ENCODE measurements around the gene VAV1.

VAV1 gene

DNA sequence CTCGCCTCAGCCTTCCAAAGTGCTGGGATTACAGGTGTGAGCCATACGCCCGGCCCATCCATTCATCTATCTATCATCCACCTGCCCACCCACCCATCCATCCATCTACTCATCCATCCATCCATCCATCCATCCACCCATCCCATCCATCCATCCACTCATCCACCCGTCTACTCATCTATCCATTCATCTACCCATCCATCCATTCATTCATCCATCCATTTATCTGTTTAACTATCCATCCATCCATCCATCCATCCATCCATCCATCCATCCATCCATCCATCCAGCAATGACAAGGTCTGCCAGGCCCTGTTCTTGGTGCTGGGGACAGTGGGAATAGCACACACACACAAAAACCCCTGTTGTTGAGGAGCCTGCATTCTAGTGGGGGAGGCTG lies 4.5 kb downstream of the VAV1 start:
- Histone ChIP-seq H3K9ac (ENCODE audit: low read length) (no peak overlapping the region), H3K27me3 (ENCODE audit: control insufficient read depth in 1 of 2, insufficient read depth in 1 of 2, low read length in 2 of 2) (peaks cover 3 to 4% of the 10 kb centered on the region in 2 experiments), H2BK5ac (ENCODE audit: low read depth, low read length, poor library complexity, severe bottlenecking) (no peak overlapping the region), H4K91ac (ENCODE audit: low read length) (no peak overlapping the region), H3K23ac (ENCODE audit: low read length in 2 of 2) (no peak overlapping the region), H2AK5ac (ENCODE audit: low read length, severe bottlenecking) (no peak overlapping the region), H3K36me3 (ENCODE audit: control insufficient read depth in 1 of 2, insufficient read depth in 2 of 2, low read depth in 1 of 2, low read length in 2 of 2) (no peaks in the 10 kb centered on the region), H3K27ac (ENCODE audit: low read length, poor library complexity, severe bottlenecking) (no peak overlapping the region), H3K4me2 (ENCODE audit: low read length, poor library complexity, severe bottlenecking) (no peak overlapping the region), H2BK12ac (ENCODE audit: low read length in 2 of 2) (no peak overlapping the region), H2BK15ac (ENCODE audit: low read depth, poor library complexity, severe bottlenecking) (no peak overlapping the region), H3K9me3 (ENCODE audit: control insufficient read depth, low read length) (no peaks in the 10 kb centered on the region), H3K4ac (ENCODE audit: low read depth in 1 of 2, low read length in 2 of 2) (no peak overlapping the region), H3K4me3 (ENCODE audit: insufficient read depth in 1 of 2, low read depth in 1 of 2, low read length in 2 of 2) (no peak overlapping the region), H3K14ac (ENCODE audit: low read length in 2 of 2) (no peak overlapping the region), H3K4me1 (ENCODE audit: control insufficient read depth, insufficient read depth, low read depth, low read length) (no peaks in the 10 kb centered on the region), H4K8ac (ENCODE audit: low read length) (no peak overlapping the region), H2BK120ac (ENCODE audit: low read depth, low read length) (no peak overlapping the region), H3K79me1 (replicated peaks; ENCODE audit: low read length, poor library complexity, severe bottlenecking) (no peaks in the 10 kb centered on the region), H3K18ac (ENCODE audit: low read depth in 1 of 2, low read length in 2 of 2) (no peak overlapping the region), H2AFZ (ENCODE audit: low read depth, low read length) (no peak overlapping the region)
- WGBS, result 80% methylated on average over 4 of the region's 4 CpGs
- DNase-seq, result no peak

DNA sequence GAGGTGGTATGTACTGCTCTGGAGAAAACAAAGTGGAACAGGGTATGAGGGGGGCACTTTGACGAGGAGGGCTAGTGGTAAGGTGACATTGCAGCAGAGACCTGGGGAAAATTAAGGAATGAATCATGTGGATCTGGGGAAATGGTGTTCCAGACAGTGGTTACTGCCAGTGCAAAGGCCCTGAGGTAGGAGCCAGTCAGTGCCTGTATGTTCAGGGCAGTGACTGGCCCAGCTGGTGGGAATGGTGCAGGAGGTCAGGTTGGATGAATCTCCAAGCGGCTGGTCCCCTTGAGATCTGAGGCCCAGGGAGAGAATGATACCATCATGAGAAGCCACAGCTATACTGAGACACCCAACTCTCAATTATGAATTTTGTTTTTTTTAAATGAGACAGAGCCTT lies 4.9 kb downstream of the VAV1 start:
- no peak overlapping the region for H3K9ac ChIP-seq (ENCODE audit: low read length)
- no peak overlapping the region for H2BK120ac ChIP-seq (ENCODE audit: low read depth, low read length)
- H2AK5ac ChIP-seq (ENCODE audit: low read length, severe bottlenecking), result no peak overlapping the region
- 62% methylated on average over 1 of the region's 2 CpGs for WGBS
- H3K4ac ChIP-seq (ENCODE audit: low read depth in 1 of 2, low read length in 2 of 2), result no peak overlapping the region
- H2BK12ac ChIP-seq (ENCODE audit: low read length in 2 of 2), result no peak overlapping the region
- no peaks in the 10 kb centered on the region for H3K36me3 ChIP-seq (ENCODE audit: control insufficient read depth in 1 of 2, insufficient read depth in 2 of 2, low read depth in 1 of 2, low read length in 2 of 2)
- H3K4me3 ChIP-seq (ENCODE audit: insufficient read depth in 1 of 2, low read depth in 1 of 2, low read length in 2 of 2), result no peak overlapping the region
- H3K23ac ChIP-seq (ENCODE audit: low read length in 2 of 2), result no peak overlapping the region
- no peak for DNase-seq
- H4K8ac ChIP-seq (ENCODE audit: low read length), result no peak overlapping the region
- no peak overlapping the region for H3K27ac ChIP-seq (ENCODE audit: low read length, poor library complexity, severe bottlenecking)
- H3K4me2 ChIP-seq (ENCODE audit: low read length, poor library complexity, severe bottlenecking), result no peak overlapping the region
- H3K9me3 ChIP-seq (ENCODE audit: control insufficient read depth, low read length), result no peaks in the 10 kb centered on the region
- peaks cover 0 to 4% of the 10 kb centered on the region in 2 experiments for H3K27me3 ChIP-seq (ENCODE audit: control insufficient read depth in 1 of 2, insufficient read depth in 1 of 2, low read length in 2 of 2)
- no peak overlapping the region for H2BK15ac ChIP-seq (ENCODE audit: low read depth, poor library complexity, severe bottlenecking)
- no peak overlapping the region for H3K18ac ChIP-seq (ENCODE audit: low read depth in 1 of 2, low read length in 2 of 2)
- no peak overlapping the region for H2BK5ac ChIP-seq (ENCODE audit: low read depth, low read length, poor library complexity, severe bottlenecking)
- no peak overlapping the region for H2AFZ ChIP-seq (ENCODE audit: low read depth, low read length)
- no peaks in the 10 kb centered on the region for H3K4me1 ChIP-seq (ENCODE audit: control insufficient read depth, insufficient read depth, low read depth, low read length)
- H3K14ac ChIP-seq (ENCODE audit: low read length in 2 of 2), result no peak overlapping the region
- H3K79me1 ChIP-seq (replicated peaks; ENCODE audit: low read length, poor library complexity, severe bottlenecking), result no peaks in the 10 kb centered on the region
- H4K91ac ChIP-seq (ENCODE audit: low read length), result no peak overlapping the region

DNA sequence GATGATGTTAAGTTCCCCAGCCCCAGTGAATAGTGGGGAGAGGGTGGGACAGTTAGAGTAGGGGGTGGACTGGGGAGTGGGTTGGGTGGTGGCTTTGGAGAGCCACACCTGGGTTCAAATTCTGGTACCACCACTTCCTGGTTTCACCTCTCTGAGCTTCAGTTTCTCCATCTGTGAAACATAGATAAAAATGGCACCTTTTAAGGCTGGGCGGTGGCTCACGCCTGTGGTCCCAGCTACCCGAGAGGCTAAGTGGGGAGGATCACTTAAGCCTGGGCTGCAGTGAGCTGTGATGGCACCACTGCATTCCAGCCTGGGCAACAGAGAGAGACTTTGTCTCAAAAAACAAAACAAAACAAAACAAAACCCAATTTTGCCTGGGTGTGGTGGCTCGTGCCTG lies 5.9 kb downstream of the VAV1 start:
- Histone ChIP-seq H3K27me3 (ENCODE audit: control insufficient read depth in 1 of 2, insufficient read depth in 1 of 2, low read length in 2 of 2) (peaks cover 0 to 4% of the 10 kb centered on the region in 2 experiments), H3K23ac (ENCODE audit: low read length in 2 of 2) (no peak overlapping the region), H3K79me1 (replicated peaks; ENCODE audit: low read length, poor library complexity, severe bottlenecking) (no peaks in the 10 kb centered on the region), H3K4me1 (ENCODE audit: control insufficient read depth, insufficient read depth, low read depth, low read length) (no peaks in the 10 kb centered on the region), H2BK5ac (ENCODE audit: low read depth, low read length, poor library complexity, severe bottlenecking) (no peak overlapping the region), H3K9ac (ENCODE audit: low read length) (no peak overlapping the region), H2BK120ac (ENCODE audit: low read depth, low read length) (no peak overlapping the region), H4K91ac (ENCODE audit: low read length) (no peak overlapping the region), H2BK15ac (ENCODE audit: low read depth, poor library complexity, severe bottlenecking) (no peak overlapping the region), H3K36me3 (ENCODE audit: control insufficient read depth in 1 of 2, insufficient read depth in 2 of 2, low read depth in 1 of 2, low read length in 2 of 2) (no peaks in the 10 kb centered on the region), H3K4ac (ENCODE audit: low read depth in 1 of 2, low read length in 2 of 2) (no peak overlapping the region), H3K4me2 (ENCODE audit: low read length, poor library complexity, severe bottlenecking) (no peak overlapping the region), H3K27ac (ENCODE audit: low read length, poor library complexity, severe bottlenecking) (no peak overlapping the region), H4K8ac (ENCODE audit: low read length) (no peak overlapping the region), H2BK12ac (ENCODE audit: low read length in 2 of 2) (no peak overlapping the region), H3K9me3 (ENCODE audit: control insufficient read depth, low read length) (no peaks in the 10 kb centered on the region), H3K4me3 (ENCODE audit: insufficient read depth in 1 of 2, low read depth in 1 of 2, low read length in 2 of 2) (no peak overlapping the region), H3K18ac (ENCODE audit: low read depth in 1 of 2, low read length in 2 of 2) (no peak overlapping the region), H3K14ac (ENCODE audit: low read length in 2 of 2) (no peak overlapping the region), H2AFZ (ENCODE audit: low read depth, low read length) (no peak overlapping the region), H2AK5ac (ENCODE audit: low read length, severe bottlenecking) (no peak overlapping the region)
- 82% methylated on average over 4 of the region's 4 CpGs for WGBS
- no peak for DNase-seq

DNA sequence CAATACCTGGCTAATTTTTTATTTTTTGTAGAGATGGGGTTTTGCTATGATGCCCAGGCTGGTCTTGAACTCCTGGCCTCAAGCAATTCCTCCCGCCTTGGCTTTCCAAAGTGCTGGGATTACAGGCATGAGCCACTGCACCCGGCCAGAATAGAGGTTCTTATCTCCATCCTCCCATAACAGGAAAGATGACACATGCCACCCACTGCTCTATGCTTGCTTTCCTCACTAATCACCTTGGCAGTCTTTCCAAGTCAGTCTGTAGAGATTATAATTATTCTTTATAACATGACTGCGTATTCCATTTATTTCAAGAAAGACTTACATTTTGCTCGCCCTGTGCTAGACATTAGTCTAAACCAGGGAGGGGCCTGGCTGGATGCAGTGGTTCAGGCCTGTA lies 6.7 kb downstream of the VAV1 start:
- Histone ChIP-seq H3K14ac (ENCODE audit: low read length in 2 of 2) (no peak overlapping the region), H3K18ac (ENCODE audit: low read depth in 1 of 2, low read length in 2 of 2) (no peak overlapping the region)

More for the DNA sequence above, 6.7 kb downstream of the VAV1 start:
- no peak overlapping the region for H3K23ac ChIP-seq (ENCODE audit: low read length in 2 of 2)
- H3K27me3 ChIP-seq (ENCODE audit: control insufficient read depth in 1 of 2, insufficient read depth in 1 of 2, low read length in 2 of 2), result peaks cover 0 to 4% of the 10 kb centered on the region in 2 experiments
- H3K27ac ChIP-seq (ENCODE audit: low read length, poor library complexity, severe bottlenecking), result no peak overlapping the region
- H4K8ac ChIP-seq (ENCODE audit: low read length), result no peak overlapping the region
- H2BK120ac ChIP-seq (ENCODE audit: low read depth, low read length), result no peak overlapping the region
- no peak overlapping the region for H4K91ac ChIP-seq (ENCODE audit: low read length)
- H3K4me3 ChIP-seq (ENCODE audit: insufficient read depth in 1 of 2, low read depth in 1 of 2, low read length in 2 of 2), result no peak overlapping the region
- no peak overlapping the region for H3K4me2 ChIP-seq (ENCODE audit: low read length, poor library complexity, severe bottlenecking)
- WGBS, result 86% methylated on average over 4 of the region's 4 CpGs
- no peak overlapping the region for H2BK12ac ChIP-seq (ENCODE audit: low read length in 2 of 2)
- no peaks in the 10 kb centered on the region for H3K4me1 ChIP-seq (ENCODE audit: control insufficient read depth, insufficient read depth, low read depth, low read length)
- no peak overlapping the region for H2AFZ ChIP-seq (ENCODE audit: low read depth, low read length)
- no peak overlapping the region for H2BK15ac ChIP-seq (ENCODE audit: low read depth, poor library complexity, severe bottlenecking)
- no peak for DNase-seq
- H3K36me3 ChIP-seq (ENCODE audit: control insufficient read depth in 1 of 2, insufficient read depth in 2 of 2, low read depth in 1 of 2, low read length in 2 of 2), result no peaks in the 10 kb centered on the region
- H3K79me1 ChIP-seq (replicated peaks; ENCODE audit: low read length, poor library complexity, severe bottlenecking), result no peaks in the 10 kb centered on the region
- no peak overlapping the region for H2AK5ac ChIP-seq (ENCODE audit: low read length, severe bottlenecking)
- no peak overlapping the region for H2BK5ac ChIP-seq (ENCODE audit: low read depth, low read length, poor library complexity, severe bottlenecking)
- H3K9ac ChIP-seq (ENCODE audit: low read length), result no peak overlapping the region
- H3K9me3 ChIP-seq (ENCODE audit: control insufficient read depth, low read length), result no peaks in the 10 kb centered on the region
- H3K4ac ChIP-seq (ENCODE audit: low read depth in 1 of 2, low read length in 2 of 2), result no peak overlapping the region
